K562 (cell line): ENCODE results near the gene RSF1. TPM values are rescaled to one million over a fixed set of nuclear protein-coding genes. Genes with fewer than 3 reads are reported as not detected.

ENCODE experiments used
- ARID2 ChIP-seq: fragments of 450-650 bp; IDR thresholded peaks from 2 replicates; pipeline ENCODE4 v1.6.1; 2017; ENCODE audit warnings: antibody characterized with exemption, mild to moderate bottlenecking
- BCOR ChIP-seq: fragments of 450-650 bp; IDR thresholded peaks from 2 replicates; pipeline ENCODE4 v1.6.1; 2016
- MIER1 ChIP-seq: fragments of 450-650 bp; IDR thresholded peaks from 2 replicates; pipeline ENCODE4 v1.6.1; 2016; ENCODE audit warnings: antibody characterized with exemption, mild to moderate bottlenecking, low read depth
- MTF1 ChIP-seq: fragments of 250-450 bp; sonication (Bioruptor Pico); IDR thresholded peaks from 2 replicates; pipeline ENCODE4 v1.9.0; 2021; ENCODE audit warnings: moderate library complexity, mild to moderate bottlenecking, inconsistent platforms, borderline replicate concordance
- OTX1 ChIP-seq: fragments of 450-650 bp; formaldehyde crosslinking; IDR thresholded peaks from 2 replicates; pipeline ENCODE4 v1.4.0; 2022; ENCODE audit warnings: mild to moderate bottlenecking
- REST ChIP-seq, 2 experiments: fragments of 450-650 bp; formaldehyde crosslinking in 1 of 2; IDR thresholded peaks; 2 replicates each; pipeline versions ENCODE4 v1.4.0 to v1.6.1; 2014 to 2020; ENCODE audit warnings: mild to moderate bottlenecking in 2 of 2, borderline replicate concordance in 1 of 2, low read depth in 1 of 2
- TRIM25 ChIP-seq: fragments of 450-650 bp; IDR thresholded peaks from 2 replicates; pipeline ENCODE4 v1.7.0; 2016; ENCODE audit warnings: borderline replicate concordance
- polyA plus RNA-seq, 8 experiments: library from polyadenylated mRNA; depleted of rRNA in 4 of 8; stranded (reverse) in 5 of 8; unstranded in 3 of 8; fragments of >200 nt; fragmentation: Nextera tagmentation in 2 of 8; fragmentation: Illumina TruSeq in 1 of 8; extraction: Ambion mirVana in 2 of 8; extraction: Trizol in 1 of 8; gene quantifications; 2 replicates each; pipeline versions ENCODE4 v1.2.1 to v1.2.3, GENCODE V29; 2011 to 2014; ENCODE audit warnings: inconsistent platforms in 1 of 8, missing spikeins in 1 of 8
- total RNA-seq, 7 experiments: library from RNA; depleted of rRNA in 6 of 7; stranded (reverse); fragments of >200 nt in 6 of 7; fragmentation: Illumina TruSeq in 2 of 7; extraction: Trizol in 2 of 7; gene quantifications; 2 replicates each; pipeline versions ENCODE4 v1.2.1 to v1.2.3, GENCODE V29; 2011 to 2021; ENCODE audit warnings: low replicate concordance in 1 of 7
- TF ChIP-seq, protein P1 (sequence below): fragments of 450-650 bp; IDR thresholded peaks from 2 replicates; pipeline ENCODE4 v1.6.1; 2018; ENCODE audit not compliant: partially characterized antibody
- TF ChIP-seq, protein P2 (sequence below): fragments of 450-650 bp; formaldehyde crosslinking; IDR thresholded peaks from 2 replicates; pipeline ENCODE4 v1.4.0; 2022; ENCODE audit warnings: missing genetic modification characterization

RSF1 gene
- total and polyA plus RNA-seq, 9 of the 15 experiments (the other 6 are each of a cell fraction or from before 2014, with no cell fraction given), result 9.7 to 63.6 (median 42.8) TPM

- TF ChIP-seq TRIM25, result peak; percentile 93
- 0 out of 2 replicates have a peak, but pooled peaks have one; percentile 7 for TF ChIP-seq ARID2
- TF ChIP-seq, protein P1, sequence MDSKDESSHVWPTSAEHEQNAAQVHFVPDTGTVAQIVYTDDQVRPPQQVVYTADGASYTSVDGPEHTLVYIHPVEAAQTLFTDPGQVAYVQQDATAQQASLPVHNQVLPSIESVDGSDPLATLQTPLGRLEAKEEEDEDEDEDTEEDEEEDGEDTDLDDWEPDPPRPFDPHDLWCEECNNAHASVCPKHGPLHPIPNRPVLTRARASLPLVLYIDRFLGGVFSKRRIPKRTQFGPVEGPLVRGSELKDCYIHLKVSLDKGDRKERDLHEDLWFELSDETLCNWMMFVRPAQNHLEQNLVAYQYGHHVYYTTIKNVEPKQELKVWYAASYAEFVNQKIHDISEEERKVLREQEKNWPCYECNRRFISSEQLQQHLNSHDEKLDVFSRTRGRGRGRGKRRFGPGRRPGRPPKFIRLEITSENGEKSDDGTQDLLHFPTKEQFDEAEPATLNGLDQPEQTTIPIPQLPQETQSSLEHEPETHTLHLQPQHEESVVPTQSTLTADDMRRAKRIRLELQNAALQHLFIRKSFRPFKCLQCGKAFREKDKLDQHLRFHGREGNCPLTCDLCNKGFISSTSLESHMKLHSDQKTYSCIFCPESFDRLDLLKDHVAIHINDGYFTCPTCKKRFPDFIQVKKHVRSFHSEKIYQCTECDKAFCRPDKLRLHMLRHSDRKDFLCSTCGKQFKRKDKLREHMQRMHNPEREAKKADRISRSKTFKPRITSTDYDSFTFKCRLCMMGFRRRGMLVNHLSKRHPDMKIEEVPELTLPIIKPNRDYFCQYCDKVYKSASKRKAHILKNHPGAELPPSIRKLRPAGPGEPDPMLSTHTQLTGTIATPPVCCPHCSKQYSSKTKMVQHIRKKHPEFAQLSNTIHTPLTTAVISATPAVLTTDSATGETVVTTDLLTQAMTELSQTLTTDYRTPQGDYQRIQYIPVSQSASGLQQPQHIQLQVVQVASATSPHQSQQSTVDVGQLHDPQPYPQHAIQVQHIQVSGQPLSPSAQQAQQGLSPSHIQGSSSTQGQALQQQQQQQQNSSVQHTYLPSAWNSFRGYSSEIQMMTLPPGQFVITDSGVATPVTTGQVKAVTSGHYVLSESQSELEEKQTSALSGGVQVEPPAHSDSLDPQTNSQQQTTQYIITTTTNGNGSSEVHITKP, result peak; percentile 7
- no peak for TF ChIP-seq REST (IDR thresholded peaks at IDR 0.05; ENCODE audit: borderline replicate concordance)
- no peak for TF ChIP-seq REST (CRISPR knock-in tag; IDR thresholded peaks at IDR 0.05; ENCODE audit: low read depth)
- 0 out of 2 replicates have a peak, but pooled peaks have one; percentile 59 for TF ChIP-seq OTX1 (CRISPR knock-in tag)
- no peak for TF ChIP-seq MTF1 (CRISPR knock-in tag)
- peak; percentile 64; the same call in 1 of the 2 replicates for TF ChIP-seq MIER1
- TF ChIP-seq, protein P2, sequence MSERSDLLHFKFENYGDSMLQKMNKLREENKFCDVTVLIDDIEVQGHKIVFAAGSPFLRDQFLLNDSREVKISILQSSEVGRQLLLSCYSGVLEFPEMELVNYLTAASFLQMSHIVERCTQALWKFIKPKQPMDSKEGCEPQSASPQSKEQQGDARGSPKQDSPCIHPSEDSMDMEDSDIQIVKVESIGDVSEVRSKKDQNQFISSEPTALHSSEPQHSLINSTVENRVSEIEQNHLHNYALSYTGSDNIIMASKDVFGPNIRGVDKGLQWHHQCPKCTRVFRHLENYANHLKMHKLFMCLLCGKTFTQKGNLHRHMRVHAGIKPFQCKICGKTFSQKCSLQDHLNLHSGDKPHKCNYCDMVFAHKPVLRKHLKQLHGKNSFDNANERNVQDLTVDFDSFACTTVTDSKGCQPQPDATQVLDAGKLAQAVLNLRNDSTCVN (CRISPR knock-in tag), result 0 out of 2 replicates have a peak, but pooled peaks have one; percentile 33
- 0 out of 2 replicates have a peak, but pooled peaks have one; percentile 2 for TF ChIP-seq BCOR
Observed at GRCh38 chr11:77821349-77821851, 878 bp upstream of the RSF1 start (continued).
